GM21526 (cell line): ENCODE data around the gene CNTNAP2.
"Not testable (repeated sequence)": the region's sequence is repeated elsewhere in the genome, so short reads cannot be mapped to it uniquely, and the experiment has no call there.

Source experiments
- ATAC-seq: cut with Tn5 transposase; IDR thresholded peaks from one replicate; pipeline ENCODE4 v1.9.1; 2021; ENCODE audit warnings: moderate library complexity; ENCODE audit not compliant: unreplicated experiment, low FRiP score

CNTNAP2 gene

DNA sequence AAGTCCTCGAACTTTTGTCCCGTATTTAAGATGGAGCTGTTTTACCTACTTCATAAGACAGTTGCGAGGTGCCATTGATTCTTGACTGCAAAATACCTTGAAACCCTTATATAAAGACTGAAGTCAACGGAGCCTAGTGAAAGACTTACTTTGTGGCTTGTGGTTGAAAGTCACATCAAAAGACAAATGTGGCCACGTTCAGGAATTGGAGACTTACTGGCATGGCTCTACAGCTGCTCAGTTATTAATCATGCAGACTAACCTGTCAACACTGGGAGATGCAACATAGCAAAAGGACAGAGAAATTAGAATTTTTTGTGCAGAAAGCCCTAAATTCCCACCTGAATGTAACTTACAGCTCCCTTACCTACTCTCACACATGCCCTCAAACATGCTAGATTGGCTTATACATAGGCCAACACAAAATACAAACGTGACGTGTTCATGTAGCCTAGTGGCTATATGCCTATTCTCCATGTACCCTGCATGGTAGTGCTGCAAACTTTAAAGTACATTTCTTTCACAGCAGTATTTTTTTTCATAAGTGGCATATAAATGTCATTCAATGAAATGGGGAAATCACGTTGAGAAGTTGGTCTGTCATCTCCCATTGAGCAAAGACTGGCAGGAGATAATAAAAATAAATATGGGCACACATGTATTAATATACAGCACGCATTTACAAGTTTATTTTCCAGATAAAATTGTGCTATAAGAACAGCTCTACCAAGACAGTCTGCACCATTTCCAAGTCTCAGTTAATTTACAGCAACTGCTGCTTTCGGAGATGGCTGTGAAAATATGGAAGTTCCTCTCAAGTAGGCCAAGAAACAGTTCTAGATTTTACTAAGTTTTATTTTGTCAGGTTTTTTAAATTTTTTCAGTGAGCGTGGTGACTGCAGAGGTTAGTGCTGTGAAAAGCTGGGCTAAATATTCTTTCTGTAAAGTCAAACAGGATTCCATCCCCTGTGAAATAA is 2303.5 kb downstream of the CNTNAP2 start:
- no peak for ATAC-seq

DNA sequence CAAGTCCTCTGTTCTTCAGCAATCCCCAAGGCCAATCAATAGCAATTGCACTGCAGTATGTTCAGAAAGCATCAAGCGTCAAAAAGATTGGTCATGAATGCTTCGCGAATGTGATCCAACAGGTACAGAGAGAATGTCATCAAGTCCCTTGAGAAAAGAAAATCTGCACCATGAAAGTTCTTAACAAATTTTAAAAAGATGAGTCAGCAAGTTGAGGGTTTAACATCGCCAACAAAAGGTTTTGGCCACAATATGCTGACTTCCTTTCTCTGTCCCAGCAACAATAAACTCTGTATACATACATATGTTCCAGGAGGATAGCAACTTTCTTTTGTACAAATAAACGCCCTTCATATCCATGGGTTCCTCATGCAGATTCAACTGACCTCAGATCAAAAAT is 2305.4 kb downstream of the CNTNAP2 start:
- no peak for ATAC-seq

DNA sequence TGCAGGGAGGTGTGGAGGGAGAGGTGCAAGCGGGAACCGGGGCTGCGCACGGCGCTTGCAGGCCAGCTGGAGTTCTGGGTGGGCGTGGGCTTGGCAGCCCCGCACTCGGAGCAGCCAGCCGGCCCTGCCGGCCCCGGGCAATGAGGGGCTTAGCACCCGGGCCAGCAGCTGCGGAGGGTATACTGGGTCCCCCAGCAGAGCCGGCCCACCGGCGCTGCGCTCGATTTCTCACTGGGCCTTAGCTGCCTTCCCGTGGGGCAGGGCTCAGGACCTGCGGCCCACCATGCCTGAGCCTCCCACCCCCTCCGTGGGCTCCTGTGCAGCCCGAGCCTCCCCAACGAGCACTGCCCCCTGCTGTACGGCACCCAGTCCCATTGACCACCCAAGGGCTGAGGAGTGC is 2309.8 kb downstream of the CNTNAP2 start:
- not testable (repeated sequence) for ATAC-seq

DNA sequence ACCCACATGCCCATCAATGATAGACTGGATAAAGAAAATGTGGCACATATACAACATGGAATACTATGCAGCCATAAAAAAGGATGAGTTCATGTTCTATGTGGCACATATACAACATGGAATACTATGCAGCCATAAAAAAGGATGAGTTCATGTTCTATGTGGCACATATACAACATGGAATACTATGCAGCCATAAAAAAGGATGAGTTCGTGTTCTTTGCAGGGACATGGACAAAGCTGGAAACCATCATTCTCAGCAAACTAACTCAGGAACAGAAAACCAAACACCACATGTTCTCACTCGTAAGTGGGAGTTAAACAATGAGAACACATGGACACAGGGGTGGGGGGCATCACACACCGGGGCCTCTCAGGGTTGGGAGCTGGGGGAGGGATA is 2314.1 kb downstream of the CNTNAP2 start:
- not testable (repeated sequence) for ATAC-seq

DNA sequence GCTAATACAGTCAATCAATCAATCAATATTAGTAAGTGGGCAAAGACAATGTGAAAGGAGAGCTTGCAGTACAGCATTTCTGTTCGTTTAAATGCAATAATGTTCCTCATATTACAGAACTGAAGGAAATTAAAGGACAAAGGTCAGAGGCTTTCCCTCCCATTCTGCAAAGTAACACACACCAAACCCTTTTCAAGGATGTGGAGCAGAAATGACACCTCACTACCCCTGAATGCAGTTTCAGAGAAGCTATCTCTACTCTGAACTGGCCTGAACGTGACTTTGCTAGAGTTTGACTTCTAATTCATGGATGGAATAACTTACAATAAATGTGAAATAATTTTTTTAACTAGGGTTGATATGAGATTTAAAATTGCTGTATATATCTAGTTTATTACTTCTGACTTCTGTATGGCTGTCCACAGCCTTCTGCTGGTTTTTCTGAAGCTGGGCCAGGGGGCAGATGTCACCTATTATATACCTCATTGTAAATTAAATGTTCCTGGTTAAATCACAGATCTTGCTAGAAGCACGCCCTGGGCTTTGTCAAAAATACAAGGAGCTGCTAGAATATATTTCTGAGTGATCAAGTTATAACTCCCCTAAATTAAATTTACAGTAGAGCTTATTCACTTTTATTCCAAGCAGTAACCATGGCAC is 2317.1 kb downstream of the CNTNAP2 start:
- ATAC-seq: no peak

DNA sequence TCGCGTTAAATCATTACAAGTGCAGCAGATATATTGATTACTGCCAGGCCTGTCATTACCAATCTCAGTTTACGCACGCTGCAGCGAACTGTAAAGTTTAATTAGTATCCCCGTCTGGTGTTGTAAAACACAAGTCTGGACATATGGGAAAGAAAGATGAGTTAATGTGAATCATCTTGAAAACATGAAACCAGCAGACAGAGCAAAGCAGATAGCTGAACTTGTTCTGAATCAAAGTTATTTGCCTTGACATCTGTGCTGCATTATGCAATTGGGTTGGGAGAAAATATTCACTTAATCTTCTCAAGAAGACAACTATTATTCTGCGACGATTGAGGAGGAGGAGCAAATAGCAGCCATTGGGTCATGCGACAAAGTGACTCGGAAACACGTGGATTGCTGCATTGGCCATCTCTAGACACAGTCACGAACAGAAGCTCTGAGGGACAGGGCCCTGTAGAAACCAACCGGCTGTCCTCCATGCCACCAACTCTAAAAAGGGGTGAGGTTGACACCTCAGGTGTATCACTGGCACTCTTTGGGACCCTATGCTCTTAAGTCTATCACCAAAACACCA is 2317.7 kb downstream of the CNTNAP2 start:
- ATAC-seq: no peak

DNA sequence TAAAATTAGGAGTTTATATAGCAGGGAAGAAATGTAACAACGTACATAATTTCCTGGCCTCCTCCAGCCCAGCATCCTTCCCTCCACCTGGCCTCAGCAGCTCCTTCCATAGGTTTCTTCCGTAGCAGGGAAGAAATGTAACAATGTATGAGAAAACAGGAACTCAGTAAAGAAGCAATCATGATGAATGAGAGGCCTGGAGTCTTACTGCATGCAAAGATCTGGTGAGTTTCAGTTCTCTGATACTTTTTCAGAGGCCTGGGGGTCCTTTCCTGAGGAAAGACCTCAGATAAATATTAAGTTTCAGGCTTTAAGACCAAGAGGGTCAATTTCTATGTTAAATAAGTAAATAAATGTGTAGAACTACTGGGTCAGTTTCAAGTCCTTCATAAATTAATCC is 2318.3 kb downstream of the CNTNAP2 start:
- ATAC-seq: no peak

DNA sequence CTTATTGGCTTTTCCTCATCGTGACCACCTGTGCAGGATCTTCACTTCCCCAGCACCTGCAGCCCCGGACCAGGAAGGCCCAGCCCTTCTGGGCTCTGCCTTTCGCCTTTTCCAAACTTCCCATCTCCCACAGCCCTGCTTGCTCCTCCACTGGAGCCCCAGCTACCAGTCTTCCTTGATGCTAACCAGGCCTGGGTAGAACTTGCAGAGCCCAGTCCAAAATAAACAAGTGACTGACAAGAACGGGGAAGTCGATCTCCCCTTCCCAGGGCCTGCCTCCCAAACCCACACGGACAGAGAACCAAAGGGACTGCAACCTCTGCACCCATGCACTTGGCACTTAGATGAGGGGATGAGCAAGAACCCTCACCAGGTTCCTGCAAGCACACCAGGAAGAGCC is 2319.1 kb downstream of the CNTNAP2 start:
- ATAC-seq: no peak

DNA sequence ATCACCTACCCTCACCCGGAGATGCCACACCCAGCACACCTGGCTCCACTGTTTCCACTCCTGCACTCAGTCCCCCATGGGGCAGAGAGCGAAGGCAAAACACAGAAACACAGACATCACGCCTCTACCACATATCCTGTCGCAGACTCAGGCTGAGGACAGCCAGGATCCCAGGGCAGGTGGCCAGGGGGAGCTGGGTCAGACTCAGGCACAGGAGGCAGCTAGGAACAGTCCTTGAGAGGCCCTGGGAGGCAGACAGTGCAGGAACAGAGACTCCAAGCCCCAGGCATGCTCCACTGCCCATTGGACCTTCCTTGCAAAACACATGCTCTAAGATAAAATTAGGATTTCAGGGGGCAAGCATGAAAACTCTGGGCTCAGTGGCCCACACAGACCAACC is 2319.5 kb downstream of the CNTNAP2 start:
- no peak for ATAC-seq

DNA sequence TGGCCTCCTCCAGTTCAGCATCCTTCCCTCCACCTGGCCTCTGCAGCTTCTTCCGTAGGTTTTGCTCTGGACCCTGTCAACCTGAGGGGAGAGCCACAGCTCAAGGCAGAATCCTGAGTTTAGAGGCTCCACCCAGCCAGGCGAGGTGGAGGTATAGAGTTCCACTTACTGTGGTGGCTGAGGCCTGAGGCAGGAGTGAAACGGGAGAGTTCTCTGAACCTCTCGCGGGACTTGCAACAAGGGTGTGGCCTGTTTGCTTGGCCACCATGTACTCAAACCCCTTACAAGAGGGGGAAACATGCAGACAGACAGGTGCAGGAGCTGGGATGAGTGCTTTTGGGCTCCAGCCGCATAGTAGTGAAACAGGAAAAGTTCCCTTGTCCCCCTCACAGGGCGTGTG is 2320.0 kb downstream of the CNTNAP2 start:
- peak; percentile 83 for ATAC-seq

DNA sequence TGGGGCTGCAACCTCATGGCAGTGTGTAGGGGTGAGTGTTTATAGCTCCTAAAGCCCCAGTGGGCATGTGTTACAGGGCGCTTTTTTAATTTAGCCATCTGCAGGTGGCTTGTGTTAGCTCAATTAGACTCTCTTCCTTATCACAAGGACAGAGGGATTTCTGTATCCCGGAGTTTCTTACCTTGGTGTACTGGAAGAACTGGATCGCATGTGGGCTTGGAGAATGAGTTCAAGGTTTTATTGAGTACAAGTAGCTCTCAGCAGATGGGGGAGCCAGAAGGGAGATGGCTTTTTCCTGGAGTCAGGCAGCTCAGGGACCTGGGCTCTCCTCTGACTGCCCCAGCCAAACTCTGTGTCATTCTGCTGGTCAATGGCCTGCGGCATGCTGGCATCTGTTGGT is 2320.4 kb downstream of the CNTNAP2 start:
- ATAC-seq: no peak

DNA sequence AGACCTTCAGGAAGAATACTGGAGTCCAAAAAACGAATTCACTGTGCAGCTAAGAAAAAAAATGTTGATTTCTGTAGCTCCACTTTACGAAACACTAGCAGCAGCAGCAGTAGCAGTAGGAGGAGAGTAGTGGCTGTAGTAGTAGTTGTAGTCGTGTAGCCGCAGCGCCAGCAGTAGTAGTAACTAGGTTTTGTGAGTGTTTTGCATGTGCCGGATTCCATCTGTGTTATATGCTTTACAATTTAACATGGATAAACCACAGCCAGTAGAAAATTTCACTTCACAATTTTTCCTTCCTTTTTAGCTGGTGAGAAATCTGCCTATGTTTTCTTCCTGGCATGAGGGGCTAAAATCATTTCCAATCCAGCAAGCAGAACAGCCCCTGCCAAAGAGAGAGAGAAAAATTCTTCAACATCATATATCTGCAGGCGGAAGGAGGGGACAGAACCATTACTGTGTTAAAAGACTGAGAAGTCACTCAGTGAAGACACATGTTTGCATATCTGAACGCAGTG is 2325.6 kb downstream of the CNTNAP2 start:
- ATAC-seq: no peak

DNA sequence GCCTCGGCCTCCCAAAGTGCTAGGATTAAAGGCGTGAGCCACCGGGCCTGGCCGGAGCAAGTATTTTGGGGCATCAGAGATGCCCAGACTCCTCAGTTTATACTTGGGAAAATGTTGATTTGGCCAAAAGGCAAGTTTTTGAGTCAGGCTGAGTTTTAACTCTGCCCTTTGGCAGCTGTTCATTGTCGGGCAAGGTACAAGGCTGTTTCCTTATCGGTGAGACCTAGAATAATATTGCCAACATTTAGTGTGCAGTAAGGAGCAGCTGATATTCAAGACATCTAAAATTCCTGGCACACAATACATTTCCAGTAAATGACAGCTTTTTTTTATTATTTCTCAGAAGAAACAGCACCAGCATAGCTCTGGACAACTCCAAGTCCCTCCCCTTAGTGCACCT is 2326.3 kb downstream of the CNTNAP2 start:
- ATAC-seq: no peak

DNA sequence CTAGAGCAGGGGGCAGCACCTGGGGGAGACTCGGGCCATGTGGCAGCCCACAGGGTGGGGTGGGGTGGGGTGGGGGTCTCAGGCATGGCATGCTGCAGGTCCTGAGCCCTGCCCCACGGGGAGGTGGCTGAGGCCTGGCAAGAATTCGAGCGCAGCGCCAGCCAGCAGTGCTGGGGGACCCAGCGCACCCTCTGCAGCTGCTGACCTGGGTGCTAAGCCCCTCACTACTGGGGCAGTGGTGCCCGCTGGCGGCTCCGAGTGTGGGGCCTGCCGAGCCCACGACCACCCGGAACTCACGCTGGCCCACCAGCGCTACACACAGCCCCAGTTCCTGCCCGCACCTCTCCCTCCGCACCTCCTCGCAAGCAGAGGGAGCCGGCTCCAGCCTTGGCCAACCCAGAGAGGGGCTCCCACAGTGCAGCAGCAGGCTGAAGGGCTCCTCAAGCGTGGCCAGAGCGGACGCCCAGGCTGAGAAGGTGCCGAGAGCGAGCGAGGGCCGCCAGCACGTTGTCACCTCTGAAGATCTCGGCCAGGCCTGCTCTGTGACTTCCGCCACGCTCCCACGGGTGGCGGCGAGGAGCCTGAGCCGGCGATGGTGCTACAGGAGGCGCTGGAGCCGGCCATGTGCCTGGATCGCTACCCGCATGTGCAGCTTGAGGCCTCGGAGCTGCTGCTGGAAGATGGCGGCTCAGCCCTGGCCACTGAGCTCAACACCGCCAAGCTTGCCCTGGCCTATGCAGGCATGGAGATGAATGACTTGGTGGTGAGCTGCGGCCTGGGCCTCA is 2328.9 kb downstream of the CNTNAP2 start:
- no peak for ATAC-seq

DNA sequence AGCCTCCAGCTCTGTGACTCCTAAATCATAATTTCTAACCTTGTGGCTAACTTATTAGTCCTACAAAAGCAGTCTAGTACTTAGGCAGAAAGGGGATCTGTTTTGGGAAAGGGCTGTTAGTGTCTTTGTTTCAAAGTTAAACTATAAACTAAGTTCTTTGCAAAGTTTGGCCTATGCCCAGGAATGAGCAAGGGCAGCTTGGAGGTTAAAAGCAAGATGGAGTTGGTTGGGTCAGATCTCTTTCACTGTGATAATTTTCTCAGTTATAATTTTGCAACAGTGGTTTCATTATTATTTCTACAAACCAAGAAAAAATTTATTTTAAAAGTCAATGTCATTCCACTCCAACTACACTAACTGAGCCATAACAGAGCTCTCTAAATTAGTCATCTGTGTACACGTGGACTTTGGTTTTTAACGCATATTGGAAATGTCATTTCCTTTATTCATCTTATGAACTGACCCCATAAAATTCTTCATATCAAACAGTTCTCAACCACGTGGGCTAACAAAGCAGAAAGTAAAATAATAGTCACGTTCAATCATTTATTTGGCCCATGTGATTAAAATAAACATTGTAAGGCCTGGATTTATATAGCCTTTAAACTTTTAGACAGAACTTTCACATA is 2330.7 kb downstream of the CNTNAP2 start:
- peak; percentile 89 for ATAC-seq

DNA sequence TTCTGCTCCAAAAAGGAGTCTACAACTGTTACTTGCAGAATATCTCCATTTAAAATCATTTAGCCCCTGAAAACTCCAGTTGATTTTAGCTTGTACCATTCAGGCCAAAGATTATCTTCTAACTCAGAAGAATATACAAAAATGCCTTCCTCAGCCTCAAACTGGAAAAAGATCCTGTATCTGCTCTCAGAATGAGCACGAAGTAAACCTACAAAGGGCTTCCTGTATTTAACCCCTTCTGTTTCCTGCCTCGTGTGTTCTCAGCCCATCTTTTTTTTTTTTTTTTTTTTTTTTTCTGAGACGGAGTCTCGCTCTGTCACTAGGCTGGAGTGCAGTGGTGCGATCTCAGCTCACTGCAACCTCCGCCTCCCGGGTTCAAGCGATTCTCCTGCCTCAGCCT is 2334.9 kb downstream of the CNTNAP2 start:
- ATAC-seq: not testable (repeated sequence)

DNA sequence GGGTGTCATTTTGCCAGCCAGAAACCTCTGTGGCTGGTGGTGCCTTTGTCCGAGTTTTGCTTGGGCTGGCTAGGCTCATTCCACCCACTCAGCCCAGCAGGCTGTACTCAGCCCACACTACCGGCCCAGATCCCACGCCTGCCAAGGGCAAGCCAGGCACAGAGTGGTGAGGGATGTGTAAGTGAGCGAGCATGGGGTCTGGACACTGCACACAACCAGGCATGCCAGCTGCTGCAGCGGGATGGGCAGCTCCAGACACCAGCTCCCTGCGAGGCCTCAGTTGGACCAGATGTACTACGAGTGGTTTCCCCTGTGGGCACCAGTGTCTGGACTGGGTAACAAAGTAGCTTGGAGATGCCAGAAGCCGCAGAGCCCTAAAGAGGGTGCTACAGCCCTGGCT is 2339.8 kb downstream of the CNTNAP2 start:
- ATAC-seq: no peak

DNA sequence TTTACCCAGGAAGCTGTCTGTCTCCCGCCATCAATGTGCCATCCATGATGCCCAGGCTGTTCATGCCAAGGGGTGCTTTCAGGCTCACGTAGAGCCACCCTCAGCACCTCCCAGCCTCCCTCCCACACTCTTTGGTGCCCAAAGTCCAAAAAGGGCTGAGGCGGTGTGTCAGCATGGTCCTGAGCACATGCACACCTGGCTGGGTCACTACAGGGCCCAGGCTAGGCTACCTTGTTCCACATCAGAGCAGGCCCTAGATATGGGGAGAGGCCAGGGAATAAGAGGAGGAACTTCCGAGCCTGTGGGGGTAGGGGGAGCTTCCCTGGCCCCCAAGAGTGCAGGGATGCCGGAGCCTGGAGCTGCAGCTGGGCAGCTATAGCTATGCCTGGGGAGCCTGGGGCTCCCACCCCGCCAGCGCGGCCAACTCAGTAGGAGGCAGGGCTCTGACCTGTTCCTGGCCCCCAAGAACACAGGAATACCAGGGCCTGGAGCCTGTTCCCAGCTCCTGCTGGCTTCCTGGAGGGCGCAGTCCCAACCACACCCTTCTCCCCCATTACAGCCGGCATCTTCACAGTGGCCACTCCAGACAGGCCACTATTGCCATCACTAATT is 2340.8 kb downstream of the CNTNAP2 start:
- no peak for ATAC-seq

DNA sequence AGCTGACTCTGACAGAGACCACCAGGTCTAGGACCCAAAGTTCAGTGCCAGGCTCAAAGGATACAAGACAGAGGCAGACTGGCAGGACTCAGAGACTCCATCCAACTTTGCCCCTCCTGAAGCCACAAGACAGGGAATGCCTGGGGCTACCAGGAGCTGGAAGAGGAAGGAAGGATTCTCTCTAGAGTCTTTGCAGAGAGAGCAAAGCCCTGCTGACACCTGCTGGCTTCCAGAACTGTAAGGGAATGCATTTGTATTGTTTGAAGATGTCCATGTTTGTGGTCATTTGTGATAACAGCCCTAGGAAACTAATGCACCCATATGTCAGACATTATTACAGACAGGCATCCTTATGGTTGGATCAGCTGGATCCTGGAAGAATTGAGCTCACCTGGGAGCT is 2341.7 kb downstream of the CNTNAP2 start:
- no peak for ATAC-seq
